ENCODE results near the gene MMP11.

The MMP11 gene

DNA sequence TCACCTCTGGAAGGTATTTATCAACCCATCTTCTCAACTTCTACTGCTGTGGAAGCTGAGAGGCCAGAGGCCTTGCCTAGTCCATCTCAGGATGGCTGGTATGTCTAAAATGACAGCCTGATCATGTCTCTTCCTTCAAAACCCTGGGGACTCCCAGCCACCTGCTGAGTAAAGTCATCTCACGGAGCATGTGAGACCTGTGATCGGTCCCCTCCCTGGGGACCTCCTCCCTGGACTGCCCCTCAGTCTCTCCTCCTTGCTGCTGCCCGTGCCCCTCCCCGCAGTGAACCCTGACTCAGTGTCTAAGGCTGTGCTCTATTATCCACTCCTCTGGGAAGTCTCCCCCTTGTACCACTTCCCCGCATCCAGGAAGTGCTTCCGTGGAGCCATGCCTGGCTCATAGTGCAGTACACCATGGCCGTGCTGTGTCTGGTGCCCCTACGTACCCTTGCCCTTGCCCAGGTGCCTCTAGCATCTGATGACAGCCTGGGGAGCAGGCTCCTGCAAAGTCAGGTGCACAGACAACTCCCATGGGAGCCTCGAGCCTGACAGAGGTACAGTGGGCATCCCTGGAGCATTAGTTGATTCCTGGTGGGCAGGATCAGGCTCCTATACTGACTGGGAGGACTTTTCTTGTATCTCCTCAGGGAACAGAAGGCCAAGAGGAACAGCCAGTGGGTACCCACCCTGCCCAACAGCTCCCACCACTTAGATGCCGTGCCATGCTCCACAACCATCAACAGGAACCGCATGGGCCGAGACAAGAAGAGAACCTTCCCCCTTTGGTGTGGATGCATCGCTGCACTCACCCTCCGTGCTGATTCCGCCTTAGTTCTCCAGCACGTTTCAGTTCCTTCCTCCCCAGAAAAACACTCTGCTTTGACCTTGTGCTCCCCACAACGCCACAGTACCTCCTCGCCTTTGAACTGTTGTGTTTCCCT is 27.9 kb downstream of the MMP11 start:
- H3K4me2 ChIP-seq (ENCODE audit: low read length), result peak overlapping the region; percentile 70
- no peak overlapping the region for H2AFZ ChIP-seq (ENCODE audit: low read depth, low read length)
- no peaks in the 10 kb centered on the region for H4K20me1 ChIP-seq (ENCODE audit: insufficient read depth, low read length)
- H3K4me3 ChIP-seq (ENCODE audit: low read length), result peak overlapping the region; percentile 45
- H3K4me1 ChIP-seq (ENCODE audit: low read length), result peaks cover 61% of the 10 kb centered on the region
- peak overlapping the region; percentile 95 for H3K27ac ChIP-seq (ENCODE audit: low read length)
- H3K9ac ChIP-seq (ENCODE audit: low read length), result peak overlapping the region; percentile 56
- no peak for TF ChIP-seq EZH2phosphoT487 (IDR thresholded peaks at IDR 0.05; ENCODE audit: low read depth)
- no peak for TF ChIP-seq CTCF (IDR thresholded peaks at IDR 0.05; ENCODE audit: low read depth, low read length)
- H3K27me3 ChIP-seq (ENCODE audit: low read depth, low read length), result no peaks in the 10 kb centered on the region
- H3K9me3 ChIP-seq (ENCODE audit: insufficient read depth, low read length), result no peaks in the 10 kb centered on the region
- peaks cover 8% of the 10 kb centered on the region for H3K79me2 ChIP-seq (ENCODE audit: low read length)
- H3K36me3 ChIP-seq (replicated peaks; ENCODE audit: low read depth, low read length), result peaks cover 71% of the 10 kb centered on the region

GRCh38 chr22:23801238-23801821 is 28.7 kb downstream of the MMP11 start:
- Histone ChIP-seq H3K36me3 (replicated peaks; ENCODE audit: low read depth, low read length) (peaks cover 73% of the 10 kb centered on the region), H3K4me3 (ENCODE audit: low read length) (peak overlapping the region; percentile 3; the same call in 1 of the 2 replicates), H3K79me2 (ENCODE audit: low read length) (peaks cover 8% of the 10 kb centered on the region), H3K27ac (ENCODE audit: low read length) (peak overlapping the region; percentile 95), H3K9me3 (ENCODE audit: insufficient read depth, low read length) (no peaks in the 10 kb centered on the region), H2AFZ (ENCODE audit: low read depth, low read length) (no peak overlapping the region), H4K20me1 (ENCODE audit: insufficient read depth, low read length) (no peaks in the 10 kb centered on the region), H3K4me1 (ENCODE audit: low read length) (peaks cover 69% of the 10 kb centered on the region), H3K27me3 (ENCODE audit: low read depth, low read length) (no peaks in the 10 kb centered on the region), H3K9ac (ENCODE audit: low read length) (peak overlapping the region; percentile 56; the same call in 1 of the 2 replicates), H3K4me2 (ENCODE audit: low read length) (peak overlapping the region; percentile 70)
- TF ChIP-seq CTCF (IDR thresholded peaks at IDR 0.05; ENCODE audit: low read depth, low read length), result no peak
- TF ChIP-seq EZH2phosphoT487 (IDR thresholded peaks at IDR 0.05; ENCODE audit: low read depth), result no peak

DNA sequence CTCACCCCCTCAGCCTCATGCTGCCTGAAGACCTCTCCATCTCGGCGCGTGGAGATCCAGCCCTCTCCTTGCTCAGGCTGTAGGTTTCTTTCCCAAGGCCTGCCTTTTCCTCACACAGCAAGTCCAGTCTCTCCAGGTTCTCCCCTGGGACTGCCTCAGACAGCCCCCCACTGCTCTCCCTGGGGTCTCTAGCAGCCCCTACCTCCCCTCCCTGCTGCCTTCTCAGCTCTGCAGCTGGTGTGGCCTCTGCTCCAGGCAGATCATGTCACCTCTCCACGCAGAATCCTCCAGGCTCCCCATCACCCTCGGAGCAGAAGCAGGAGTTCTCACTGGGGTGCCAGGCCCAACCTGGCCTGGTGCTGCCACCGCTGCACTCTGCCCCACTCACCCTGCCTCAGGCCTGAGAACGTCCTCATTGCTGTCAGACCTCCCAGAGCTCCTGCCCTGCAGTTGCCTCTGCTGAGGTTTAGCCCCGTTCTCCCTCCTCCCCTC is 29.3 kb downstream of the MMP11 start:
- H3K4me2 ChIP-seq (ENCODE audit: low read length), result no peak overlapping the region; the same call in 1 of the 2 replicates
- peaks cover 76% of the 10 kb centered on the region for H3K36me3 ChIP-seq (replicated peaks; ENCODE audit: low read depth, low read length)
- H2AFZ ChIP-seq (ENCODE audit: low read depth, low read length), result no peak overlapping the region
- peaks cover 8% of the 10 kb centered on the region for H3K79me2 ChIP-seq (ENCODE audit: low read length)
- H3K27me3 ChIP-seq (ENCODE audit: low read depth, low read length), result no peaks in the 10 kb centered on the region
- H3K9me3 ChIP-seq (ENCODE audit: insufficient read depth, low read length), result no peaks in the 10 kb centered on the region
- H3K9ac ChIP-seq (ENCODE audit: low read length), result peak overlapping the region; percentile 56; the same call in 1 of the 2 replicates
- H4K20me1 ChIP-seq (ENCODE audit: insufficient read depth, low read length), result no peaks in the 10 kb centered on the region
- TF ChIP-seq EZH2phosphoT487 (IDR thresholded peaks at IDR 0.05; ENCODE audit: low read depth) (no peak), CTCF (IDR thresholded peaks at IDR 0.05; ENCODE audit: low read depth, low read length) (no peak)
- no peak overlapping the region for H3K4me3 ChIP-seq (ENCODE audit: low read length)
- peak overlapping the region; percentile 95 for H3K27ac ChIP-seq (ENCODE audit: low read length)
- peaks cover 73% of the 10 kb centered on the region for H3K4me1 ChIP-seq (ENCODE audit: low read length)
